GM18868 (cell line): ENCODE measurements around the gene ACADSB.
A peak's percentile ranks its signal among the peaks of the same experiment; 100 is the strongest.

Experiments
- ATAC-seq: cut with Tn5 transposase; IDR thresholded peaks from one replicate; pipeline ENCODE4 v1.9.1; 2021; ENCODE audit warnings: mild to moderate bottlenecking, moderate library complexity; ENCODE audit not compliant: unreplicated experiment

Gene ACADSB

DNA sequence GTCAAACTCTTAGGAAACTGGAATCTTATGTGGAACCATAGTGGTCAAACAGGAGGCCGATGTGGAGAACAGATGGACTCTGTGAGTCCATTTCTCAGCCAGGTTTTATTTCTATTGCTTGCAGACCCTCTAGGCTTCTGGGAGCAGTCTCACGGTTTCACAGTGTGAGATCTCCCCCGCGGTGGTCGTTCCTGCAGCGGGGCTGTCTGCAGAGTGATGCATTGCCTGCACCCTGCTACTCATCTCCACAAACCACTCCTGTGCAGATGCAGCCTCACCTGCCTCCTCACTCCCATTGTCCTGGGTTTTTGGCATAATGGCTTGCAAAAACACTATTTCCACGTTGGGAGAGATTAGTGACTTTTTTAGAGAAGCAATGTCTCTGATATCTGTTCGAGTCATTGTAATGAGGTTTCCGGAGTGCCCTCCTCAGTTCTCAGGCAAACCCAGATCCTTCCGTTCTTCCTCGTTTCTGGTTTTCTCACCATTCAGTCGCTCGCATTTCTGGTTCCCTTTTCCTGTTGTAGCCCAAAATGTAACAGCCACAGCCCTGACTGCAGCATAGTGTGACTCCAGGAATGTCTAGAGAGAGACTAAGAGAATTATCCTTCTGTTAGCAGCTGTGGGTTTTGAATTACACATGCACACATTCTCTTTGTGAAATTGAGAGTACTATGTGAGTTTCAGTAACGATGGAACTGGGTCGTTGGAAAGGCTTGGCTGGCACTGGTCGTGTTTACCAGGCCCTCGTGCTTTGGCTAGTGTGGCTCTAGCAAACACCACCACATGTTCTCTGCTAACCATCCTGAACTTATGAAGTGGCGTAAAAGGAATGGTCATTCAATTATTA lies 30.2 kb downstream of the ACADSB start:
- no peak for ATAC-seq

GRCh38 chr10:123039632-123039930 lies 30.8 kb downstream of the ACADSB start:
- no peak for ATAC-seq

DNA sequence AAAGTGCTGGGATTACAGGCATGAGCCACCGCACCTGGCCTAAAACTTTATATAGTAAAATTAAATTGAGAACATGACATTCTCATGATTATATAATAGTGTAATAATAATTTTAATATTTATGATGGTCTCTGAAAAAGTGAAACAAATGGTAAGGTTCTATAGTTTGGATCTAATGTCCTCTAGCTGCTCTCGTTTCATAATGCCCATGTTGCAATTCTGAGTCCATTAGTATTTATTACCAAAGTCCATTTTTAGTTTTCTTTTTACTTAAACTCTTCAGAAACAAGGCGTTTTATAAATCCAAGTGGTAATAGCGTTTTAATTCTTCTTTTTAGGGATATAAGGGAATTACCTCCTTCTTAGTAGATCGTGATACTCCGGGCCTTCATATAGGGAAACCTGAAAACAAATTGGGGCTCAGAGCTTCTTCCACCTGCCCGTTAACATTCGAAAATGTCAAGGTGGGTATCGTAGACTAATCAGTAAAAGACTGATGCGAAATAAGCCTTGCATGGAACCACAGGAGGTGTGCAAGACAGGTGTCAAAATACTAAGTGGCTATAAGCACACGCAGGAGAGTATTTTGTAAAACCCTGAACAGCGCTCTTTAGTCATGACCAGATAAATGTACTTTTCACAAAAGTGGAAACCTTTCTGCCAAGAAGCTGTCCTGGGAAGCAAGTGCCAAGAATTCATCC lies 34.1 kb downstream of the ACADSB start:
- no peak for ATAC-seq

DNA sequence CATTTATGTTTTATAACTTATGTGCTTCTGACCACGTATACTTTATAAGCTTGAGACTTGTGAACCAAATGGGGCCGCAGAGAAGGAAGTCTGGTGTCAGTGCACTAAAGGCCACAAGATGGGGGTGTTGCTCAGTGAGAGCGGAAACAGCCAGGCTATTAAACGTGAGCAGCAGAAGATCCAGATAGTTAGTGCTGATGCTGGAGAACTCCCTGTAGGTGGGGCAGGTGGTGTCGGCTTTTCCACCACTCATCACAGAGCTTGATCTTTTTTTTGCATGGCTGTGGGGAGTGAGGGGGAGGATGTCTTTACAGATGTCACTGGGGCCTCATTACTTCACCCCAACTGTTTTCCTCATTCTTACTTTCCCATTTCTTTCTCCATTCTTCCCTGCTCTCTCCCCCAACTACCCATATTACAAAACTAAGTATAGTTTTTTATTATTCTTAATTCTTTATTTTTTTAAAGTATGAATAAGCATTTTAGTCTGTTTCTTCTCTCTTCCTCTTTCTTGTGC lies 34.7 kb downstream of the ACADSB start:
- peak; percentile 92 for ATAC-seq

GRCh38 chr10:123044391-123044790 lies 35.6 kb downstream of the ACADSB start:
- ATAC-seq = no peak

GRCh38 chr10:123045961-123046731 lies 37.3 kb downstream of the ACADSB start:
- no peak for ATAC-seq

DNA sequence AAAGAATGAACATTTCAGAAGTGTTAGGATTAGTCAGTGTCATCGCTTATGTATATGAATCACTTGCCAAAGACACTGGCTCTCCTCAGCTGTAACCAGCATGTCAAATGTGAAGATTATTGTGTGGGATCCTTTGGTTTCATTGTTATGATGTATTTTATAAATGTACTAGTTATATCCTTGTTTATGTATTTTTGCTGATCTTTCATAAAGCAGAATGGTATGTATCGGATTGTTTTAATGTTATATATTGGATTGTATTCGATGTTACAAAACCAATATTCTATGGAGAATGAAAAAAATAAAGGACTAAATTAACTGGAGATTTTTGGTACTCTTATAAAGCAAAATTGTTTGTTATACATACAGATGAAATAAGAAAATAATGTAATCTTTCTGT lies 49.2 kb downstream of the ACADSB start:
- no peak for ATAC-seq

- ATAC-seq = no peak
Observed at GRCh38 chr10:123061865-123062264, 53.1 kb downstream of the ACADSB start.

DNA sequence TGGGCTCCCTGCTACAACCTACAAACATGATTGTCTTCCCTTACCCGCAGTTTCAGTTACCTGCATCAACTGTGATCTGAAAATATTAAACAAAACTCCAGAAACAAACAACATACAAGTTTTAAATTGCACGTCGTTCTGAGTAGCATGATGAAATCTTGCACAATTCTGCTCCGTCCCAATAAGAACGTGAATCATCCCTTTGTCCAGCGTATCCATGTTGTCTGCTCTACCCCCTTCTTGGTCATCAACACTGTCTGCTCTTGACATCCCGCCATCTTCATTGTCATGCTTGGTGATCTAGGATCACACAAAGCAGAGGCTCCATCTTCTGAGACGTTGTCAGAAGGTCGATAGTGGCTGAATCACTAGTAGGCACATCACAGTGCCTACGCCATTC lies 53.9 kb downstream of the ACADSB start:
- ATAC-seq = no peak

- no peak for ATAC-seq
Observed at GRCh38 chr10:123068087-123068853, 59.5 kb downstream of the ACADSB start.

- ATAC-seq = no peak
Observed at GRCh38 chr10:123069246-123069986, 60.6 kb downstream of the ACADSB start.

GRCh38 chr10:123073187-123073586 lies 64.4 kb downstream of the ACADSB start:
- no peak for ATAC-seq

DNA sequence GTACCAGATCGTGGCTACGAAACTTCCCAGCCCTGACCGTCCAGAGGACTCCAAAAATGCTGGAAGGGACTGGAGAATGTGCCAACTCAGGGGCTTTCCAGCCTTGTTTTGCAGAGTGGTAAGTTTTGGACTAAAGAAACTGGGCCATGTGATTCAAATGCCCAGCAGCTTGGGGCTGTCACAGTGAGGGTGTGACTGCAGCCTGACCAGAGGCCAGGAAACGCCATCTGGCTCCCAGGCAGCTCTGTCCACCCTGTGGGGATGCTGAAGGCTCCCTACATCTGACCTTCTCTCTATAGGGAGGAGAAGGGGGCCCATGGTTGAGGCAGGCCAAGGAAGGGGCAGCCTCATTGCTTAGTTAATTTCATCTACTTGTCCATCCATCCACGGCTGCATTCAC lies 65.4 kb downstream of the ACADSB start:
- no peak for ATAC-seq

DNA sequence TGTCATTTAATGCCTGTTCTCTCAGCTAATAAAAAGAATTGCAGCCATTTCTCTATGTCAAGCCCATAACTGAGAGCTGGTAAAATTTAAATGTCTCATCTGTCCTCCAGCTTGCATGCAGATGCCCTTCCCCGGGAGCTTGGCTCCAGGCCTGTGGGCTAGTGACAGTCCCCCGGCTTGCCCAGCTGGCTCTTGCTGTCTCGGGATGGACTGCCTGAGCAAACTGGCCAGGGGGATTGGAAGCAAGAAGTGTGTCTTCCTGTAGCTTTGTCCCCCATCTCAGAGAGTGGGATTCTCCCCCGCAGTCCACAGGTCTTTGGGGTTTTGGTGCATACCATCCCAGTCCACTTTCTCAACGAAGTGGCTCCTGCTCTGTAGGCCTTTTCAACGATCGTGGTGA lies 73.1 kb downstream of the ACADSB start:
- no peak for ATAC-seq

- ATAC-seq = no peak
Observed at GRCh38 chr10:123083811-123084210, 75.0 kb downstream of the ACADSB start.

DNA sequence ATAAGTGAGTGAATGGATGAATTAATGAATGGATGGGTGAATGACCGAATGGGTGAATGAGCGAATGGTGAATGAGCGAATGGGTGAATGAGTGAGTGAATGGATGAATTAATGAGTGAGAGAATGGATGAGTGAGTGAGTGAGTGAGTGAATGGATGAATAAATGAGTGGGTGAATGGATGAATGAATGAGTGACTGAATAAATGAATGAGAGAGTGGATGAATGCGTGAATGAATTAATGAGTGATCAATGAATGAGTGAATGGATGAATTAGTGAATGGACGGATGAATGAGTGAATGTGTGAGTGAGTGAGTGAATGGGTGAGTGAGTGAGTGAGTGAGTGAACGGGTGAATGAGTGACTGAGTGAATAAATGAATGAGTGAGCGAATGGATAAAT lies 77.5 kb downstream of the ACADSB start:
- no peak for ATAC-seq

DNA sequence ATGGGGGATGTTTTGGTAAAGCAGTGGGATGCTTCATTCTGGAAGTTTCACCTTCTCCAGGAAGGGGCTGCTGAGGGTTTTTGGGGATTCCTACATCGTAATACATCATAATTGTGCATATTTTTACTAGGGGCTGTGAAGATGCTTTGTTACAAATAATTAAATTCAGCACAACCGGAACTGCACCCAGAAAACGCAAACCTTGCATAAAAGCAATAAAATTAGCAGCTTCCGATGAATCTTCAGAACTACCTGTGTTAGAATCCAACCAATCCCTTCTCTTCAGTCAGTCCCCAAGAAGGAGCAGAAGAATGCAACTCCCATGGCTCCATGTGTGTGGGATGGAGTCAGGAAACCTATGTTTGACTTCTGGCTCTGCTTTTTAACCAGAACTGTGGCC lies 78.5 kb downstream of the ACADSB start:
- no peak for ATAC-seq

GRCh38 chr10:123087786-123088185 lies 79.0 kb downstream of the ACADSB start:
- no peak for ATAC-seq

DNA sequence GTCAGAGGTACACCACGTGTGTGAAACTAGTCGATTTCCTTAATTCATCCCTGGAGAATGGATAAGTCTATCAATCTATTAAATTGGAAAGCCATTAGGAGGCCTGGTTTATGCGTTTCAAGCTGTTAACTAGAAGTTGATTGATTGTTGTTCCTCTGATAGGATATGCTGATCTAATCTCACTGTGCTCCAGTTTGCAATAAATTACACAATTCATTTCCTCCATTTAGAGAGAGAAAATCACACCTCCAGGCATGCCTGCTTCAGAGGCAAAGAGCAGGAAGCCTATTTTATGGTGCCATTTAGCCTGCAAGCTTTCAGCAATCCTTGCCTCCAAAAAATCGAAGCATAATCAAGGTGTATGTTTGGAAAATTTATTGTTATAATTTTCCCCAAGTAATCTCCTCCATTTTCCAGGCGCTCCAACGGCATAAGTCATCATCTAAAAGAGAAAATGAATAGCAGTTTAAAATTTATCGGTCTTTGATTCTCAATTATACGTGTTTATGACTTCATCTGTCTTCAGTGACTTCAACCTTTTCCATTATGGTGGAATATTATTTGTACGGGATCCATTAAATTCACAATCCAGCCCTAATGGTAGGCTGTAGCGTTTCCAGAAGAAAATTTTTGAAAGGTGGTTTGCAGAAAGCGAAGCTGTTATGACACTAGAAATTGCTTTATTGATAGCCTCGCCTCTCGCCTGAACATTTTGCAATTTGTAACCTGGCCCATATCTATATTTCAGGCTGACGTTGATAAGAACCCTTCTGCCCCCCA lies 84.0 kb downstream of the ACADSB start:
- ATAC-seq = no peak
